K562 (cell line): ENCODE data around the gene TBXA2R. TPM values are rescaled to one million over a fixed set of nuclear protein-coding genes. Genes with fewer than 3 reads are reported as not detected.
A peak's percentile ranks its signal among the peaks of the same experiment; 100 is the strongest.

Source experiments
- ATAC-seq: fragments of 200-7000 bp; cut with Tn5 transposase; 3 replicates; pipeline ENCODE4 v1.9.1; 2020; ENCODE audit warnings: moderate library complexity
- BruUV-seq: library from RNA; stranded (reverse); fragments of 400-500 nt; replicated peaks from 2 replicates; lab custom pipeline; 2021; lab: Mats Ljungman, UMichigan
- CTCF ChIA-PET: fragments of 300-600 bp; formaldehyde crosslinking; extraction: SDS; loops from one replicate; lab custom pipeline; 2021; ENCODE audit warnings: low intra/inter-chr PET ratio; lab: Yijun Ruan, JAX
- POLR2A ChIA-PET: fragments of 300-600, 350-650 bp; sonication (Branson Sonifier 250); formaldehyde crosslinking; extraction: SDS; loops from one replicate; lab custom pipeline; 2021; ENCODE audit warnings: antibody characterized with exemption, inconsistent platforms; lab: Yijun Ruan, JAX
- DNase-seq, 4 experiments: peaks; one replicate each; pipeline versions ENCODE4 v3.0.0 to v3.0.0-alpha.2; 2011 to 2018; ENCODE audit warnings: low spot score in 3 of 4, mixed read lengths in 3 of 4; ENCODE audit errors: extremely low read depth in 1 of 4
- FAIRE-seq: peaks from 2 replicates; lab custom pipeline; 2011; peaks lifted over from hg19 to GRCh38; lab: Jason Lieb, UNC
- H2AFZ ChIP-seq: 2 replicates; pipeline ENCODE4 v1.6.0; 2011; ENCODE audit warnings: low read depth, low read length, control low read depth, inconsistent platforms
- H3K27ac ChIP-seq: fragments of 200-600 bp; 3 replicates; pipeline ENCODE4 v1.8.0; 2011; ENCODE audit warnings: low read depth, mild to moderate bottlenecking, control low read depth, inconsistent platforms, low read length, moderate library complexity, mixed read lengths; ENCODE audit errors: extremely low read depth
- H3K27me3 ChIP-seq, 2 experiments: fragments of 300-600 bp in 1 of 2; 2 replicates in 1 of 2; 3 replicates in 1 of 2; pipeline versions ENCODE4 v1.6.0 to v1.8.0; 2011; ENCODE audit warnings: inconsistent platforms in 2 of 2, low read length in 2 of 2, mild to moderate bottlenecking in 1 of 2, mixed read lengths in 1 of 2, moderate library complexity in 1 of 2; ENCODE audit not compliant: control insufficient read depth in 2 of 2, insufficient read depth in 2 of 2
- H3K36me3 ChIP-seq: fragments of 300-600 bp; 3 replicates; pipeline ENCODE4 v1.8.0; 2011; ENCODE audit warnings: mild to moderate bottlenecking, low read length, inconsistent platforms; ENCODE audit not compliant: control insufficient read depth, insufficient read depth
- H3K4me1 ChIP-seq, 2 experiments: fragments of 200-600 bp in 1 of 2; replicated peaks in 1 of 2; 2 replicates in 1 of 2; 3 replicates in 1 of 2; pipeline versions ENCODE4 v1.5.1 to v1.8.0; 2011; ENCODE audit warnings: inconsistent platforms in 2 of 2, low read length in 2 of 2, mild to moderate bottlenecking in 1 of 2, mixed read lengths in 1 of 2, moderate library complexity in 1 of 2; ENCODE audit not compliant: control insufficient read depth in 2 of 2, insufficient read depth in 2 of 2
- H3K4me2 ChIP-seq: 2 replicates; pipeline ENCODE4 v1.6.1; 2011; ENCODE audit warnings: low read length, control low read depth, inconsistent platforms, mixed read lengths; ENCODE audit not compliant: insufficient read depth
- H3K4me3 ChIP-seq: fragments of 200-600 bp; sonication (generic), shearing (Covaris generic); 2 replicates; pipeline ENCODE4 v1.5.1; 2016; ENCODE audit warnings: control low read depth, inconsistent platforms
- H3K79me2 ChIP-seq: fragments of 200-600 bp; 3 replicates; pipeline ENCODE4 v1.8.0; 2011; ENCODE audit warnings: low read length, inconsistent platforms; ENCODE audit not compliant: control insufficient read depth, insufficient read depth
- H3K9ac ChIP-seq, 2 experiments: 2 replicates each; pipeline versions ENCODE4 v1.6.0 to v1.6.1; 2011; ENCODE audit warnings: low read depth in 2 of 2, low read length in 2 of 2, control low read depth in 1 of 2, inconsistent platforms in 1 of 2, mild to moderate bottlenecking in 1 of 2, mixed read lengths in 1 of 2; ENCODE audit not compliant: insufficient read depth in 1 of 2
- H3K9me1 ChIP-seq: one replicate; pipeline ENCODE4 v1.6.0; 2011; ENCODE audit warnings: inconsistent platforms, mild to moderate bottlenecking, low read length, moderate library complexity; ENCODE audit not compliant: control insufficient read depth, insufficient read depth
- H3K9me3 ChIP-seq: replicated peaks from 2 replicates; pipeline ENCODE4 v1.5.1; 2011; ENCODE audit warnings: low read depth, low read length, inconsistent platforms; ENCODE audit not compliant: control insufficient read depth, insufficient read depth
- H4K20me1 ChIP-seq: replicated peaks from 2 replicates; pipeline ENCODE4 v1.6.1; 2011; ENCODE audit warnings: low read length, inconsistent platforms, mixed read lengths; ENCODE audit not compliant: control insufficient read depth, insufficient read depth
- ATF1 ChIP-seq, 2 experiments: fragments of 450-650 bp in 1 of 2; IDR thresholded peaks; 2 replicates each; pipeline ENCODE4 v1.6.1; 2016; ENCODE audit warnings: missing compliant biosample characterization in 1 of 2, missing genetic modification characterization in 1 of 2
- ATF6 ChIP-seq: sonication (generic); formaldehyde crosslinking; IDR thresholded peaks from 2 replicates; pipeline ENCODE4 v1.4.0; 2020; ENCODE audit warnings: mild to moderate bottlenecking, missing genetic modification reagents
- ATF7 ChIP-seq: fragments of 450-650 bp; IDR thresholded peaks from 2 replicates; pipeline ENCODE4 v1.7.1; 2014; ENCODE audit warnings: mild to moderate bottlenecking, moderate library complexity
- CLOCK ChIP-seq: fragments of 250-450 bp; sonication (Bioruptor Pico); IDR thresholded peaks from 2 replicates; pipeline ENCODE4 v1.4.0; 2020; ENCODE audit warnings: mild to moderate bottlenecking, moderate library complexity, borderline replicate concordance
- CUX1 ChIP-seq: fragments of 200-800 bp; sonication (Bioruptor generic); IDR thresholded peaks from 2 replicates; pipeline ENCODE4 v1.6.1; 2016; ENCODE audit warnings: missing genetic modification characterization, missing compliant biosample characterization
- PHF8 ChIP-seq: fragments of 200-600 bp; sonication (generic); IDR thresholded peaks from 2 replicates; pipeline ENCODE4 v1.6.1; 2012; ENCODE audit warnings: mixed run types, mild to moderate bottlenecking, inconsistent platforms, low read length, moderate library complexity, borderline replicate concordance
- SRF ChIP-seq, 2 experiments: fragments of 250-450, 450-650 bp in 1 of 2; sonication (Bioruptor Pico) in 1 of 2; sonication (generic) in 1 of 2; formaldehyde crosslinking; IDR thresholded peaks; 2 replicates each; pipeline versions ENCODE4 v1.5.0 to v1.5.1; 2020 to 2022; ENCODE audit warnings: mild to moderate bottlenecking in 1 of 2, missing genetic modification reagents in 1 of 2
- ZNF121 ChIP-seq: sonication (generic); formaldehyde crosslinking; conservative IDR thresholded peaks from 2 replicates; pipeline ENCODE4 v1.8.0; 2022; ENCODE audit warnings: missing genetic modification reagents
- ZNF280B ChIP-seq: fragments of 250-450 bp; sonication (Bioruptor Pico); IDR thresholded peaks from 2 replicates; pipeline ENCODE4 v1.5.1; 2021; ENCODE audit warnings: mild to moderate bottlenecking
- WGBS: fragments of 100-300 bp; shearing (Covaris generic); methylation state at CpG from one replicate; pipeline ENCODE4 v1.1.6; 2016; ENCODE audit warnings: low coverage, mixed read lengths; ENCODE audit not compliant: insufficient coverage; ENCODE audit errors: missing lambda C conversion rate; 5-methylcytosine and 5-hydroxymethylcytosine counted together
- in situ Hi-C: fragments of 300-500 bp; cut with MboI; formaldehyde crosslinking; loops from 4 replicates; pipeline ENCODE4 v1.15.0; 2018; ENCODE audit warnings: inconsistent platforms, mixed read lengths
- intact Hi-C: fragments of 100-400 bp; cut with micrococcal nuclease; formaldehyde crosslinking; loops from 2 replicates; pipeline ENCODE4 v1.14.2; 2022
- polyA plus RNA-seq, 8 experiments: library from polyadenylated mRNA; depleted of rRNA in 4 of 8; stranded (reverse) in 5 of 8; unstranded in 3 of 8; fragments of >200 nt; fragmentation: Nextera tagmentation in 2 of 8; fragmentation: Illumina TruSeq in 1 of 8; extraction: Ambion mirVana in 2 of 8; extraction: Trizol in 1 of 8; gene quantifications; 2 replicates each; pipeline versions ENCODE4 v1.2.1 to v1.2.3, GENCODE V29; 2011 to 2014; ENCODE audit warnings: inconsistent platforms in 1 of 8, missing spikeins in 1 of 8
- total RNA-seq, 7 experiments: library from RNA; depleted of rRNA in 6 of 7; stranded (reverse); fragments of >200 nt in 6 of 7; fragmentation: Illumina TruSeq in 2 of 7; extraction: Trizol in 2 of 7; gene quantifications; 2 replicates each; pipeline versions ENCODE4 v1.2.1 to v1.2.3, GENCODE V29; 2011 to 2021; ENCODE audit warnings: low replicate concordance in 1 of 7

TBXA2R gene
- total and polyA plus RNA-seq, 9 of the 15 experiments (the other 6 are each of a cell fraction or from before 2014, with no cell fraction given) = 1.5 to 24.0 (median 2.8) TPM

- H3K79me2 ChIP-seq = peaks cover 6% of the 10 kb centered on the region; the same call in 2 of the 3 replicates
- no peak overlapping the region for H3K4me3 ChIP-seq
- H3K4me2 ChIP-seq = no peak overlapping the region
- no peak for FAIRE-seq
- H3K9ac ChIP-seq = peak overlapping the region in 1 of 2 experiments; percentile 43; a peak in 1 of 4 replicates
- no peaks in the 10 kb centered on the region for H4K20me1 ChIP-seq
- no peak for DNase-seq
- intact Hi-C loops = no loop called here
- no TSS peak for BruUV-seq
- ChIA-PET POLR2A (interaction anchor here (0.5 to 1.0 kb wide), 3 partner anchors 12 to 121 kb away, joined by 3 read pairs; no protein-coding TSS in a partner anchor), CTCF (no interaction called here)
- peaks cover 79% of the 10 kb centered on the region for H3K36me3 ChIP-seq
- no peak overlapping the region for H2AFZ ChIP-seq
- in situ Hi-C loops = no loop called here
- H3K4me1 ChIP-seq = peaks cover 9 to 90% of the 10 kb centered on the region in 2 experiments
- H3K27ac ChIP-seq = no peak overlapping the region
- no peaks in the 10 kb centered on the region for H3K9me3 ChIP-seq
- no peaks in the 10 kb centered on the region for H3K9me1 ChIP-seq
- no peak for ATAC-seq
- H3K27me3 ChIP-seq = no peaks in the 10 kb centered on the region
- WGBS = 89% methylated on average over 20 of the region's 26 CpGs
- no peak for TF ChIP-seq ZNF121 (CRISPR knock-in tag)
- no peak for TF ChIP-seq CLOCK (CRISPR knock-in tag)
- TF ChIP-seq CUX1 = no peak
- TF ChIP-seq ATF1 (CRISPR knock-in tag; IDR thresholded peaks at IDR 0.05) = no peak
- no peak for TF ChIP-seq ATF1 (tag; IDR thresholded peaks at IDR 0.05)
- no peak for TF ChIP-seq ATF6 (CRISPR knock-in tag)
- no peak for TF ChIP-seq ZNF280B (CRISPR knock-in tag)
- TF ChIP-seq SRF (CRISPR knock-in tag; IDR thresholded peaks at IDR 0.05) = no peak
- no peak for TF ChIP-seq PHF8
- TF ChIP-seq ATF7 = no peak
These were observed 9.0 kb upstream of the TBXA2R start for GRCh38 chr19:3615524-3616135.
